ENCODE results near the gene GPATCH2L.

Gene GPATCH2L

GRCh38 chr14:76133103-76133502, 18.6 kb upstream of the GPATCH2L start:
- in situ Hi-C loops (cut with HindIII; ENCODE audit: low pct_ligation_motif_present, low sequenced_read_pairs), result no loop called here
- no peak overlapping the region for H3K27ac ChIP-seq
- H3K36me3 ChIP-seq (replicated peaks), result no peaks in the 10 kb centered on the region
- H3K27me3 ChIP-seq (replicated peaks), result peaks cover 16% of the 10 kb centered on the region
- H3K4me3 ChIP-seq (ENCODE audit: low read depth, low read length), result no peak overlapping the region
- peak; percentile 19 for DNase-seq
- TF ChIP-seq, protein P1, sequence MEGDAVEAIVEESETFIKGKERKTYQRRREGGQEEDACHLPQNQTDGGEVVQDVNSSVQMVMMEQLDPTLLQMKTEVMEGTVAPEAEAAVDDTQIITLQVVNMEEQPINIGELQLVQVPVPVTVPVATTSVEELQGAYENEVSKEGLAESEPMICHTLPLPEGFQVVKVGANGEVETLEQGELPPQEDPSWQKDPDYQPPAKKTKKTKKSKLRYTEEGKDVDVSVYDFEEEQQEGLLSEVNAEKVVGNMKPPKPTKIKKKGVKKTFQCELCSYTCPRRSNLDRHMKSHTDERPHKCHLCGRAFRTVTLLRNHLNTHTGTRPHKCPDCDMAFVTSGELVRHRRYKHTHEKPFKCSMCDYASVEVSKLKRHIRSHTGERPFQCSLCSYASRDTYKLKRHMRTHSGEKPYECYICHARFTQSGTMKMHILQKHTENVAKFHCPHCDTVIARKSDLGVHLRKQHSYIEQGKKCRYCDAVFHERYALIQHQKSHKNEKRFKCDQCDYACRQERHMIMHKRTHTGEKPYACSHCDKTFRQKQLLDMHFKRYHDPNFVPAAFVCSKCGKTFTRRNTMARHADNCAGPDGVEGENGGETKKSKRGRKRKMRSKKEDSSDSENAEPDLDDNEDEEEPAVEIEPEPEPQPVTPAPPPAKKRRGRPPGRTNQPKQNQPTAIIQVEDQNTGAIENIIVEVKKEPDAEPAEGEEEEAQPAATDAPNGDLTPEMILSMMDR (IDR thresholded peaks at IDR 0.05; ENCODE audit: low read depth, low read length, missing control alignments), result no peak

GRCh38 chr14:76134231-76134630, 17.5 kb upstream of the GPATCH2L start:
- H3K27me3 ChIP-seq (replicated peaks), result peaks cover 25% of the 10 kb centered on the region
- in situ Hi-C loops (cut with HindIII; ENCODE audit: low pct_ligation_motif_present, low sequenced_read_pairs), result no loop called here
- H3K27ac ChIP-seq, result no peak overlapping the region

DNA sequence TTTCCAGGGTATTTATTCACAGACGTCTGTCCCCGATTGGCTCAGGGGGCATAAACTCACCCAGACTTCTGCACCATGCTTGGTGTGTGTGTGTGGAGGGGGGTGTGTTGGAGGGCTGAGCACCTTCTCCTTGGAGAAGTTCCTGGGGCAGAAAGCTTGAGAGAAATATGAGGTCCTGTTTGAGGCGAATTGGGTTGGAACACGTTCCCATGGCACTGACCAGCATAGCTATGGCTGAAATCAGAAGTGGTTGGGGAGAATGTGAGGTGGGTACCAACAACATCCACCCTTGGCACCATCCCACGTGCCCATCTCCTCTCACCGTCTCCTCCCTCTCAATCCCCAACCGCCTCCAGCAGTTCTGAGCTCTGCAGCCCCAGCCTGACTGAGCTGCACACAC, 16.0 kb upstream of the GPATCH2L start:
- in situ Hi-C loops (cut with HindIII; ENCODE audit: low pct_ligation_motif_present, low sequenced_read_pairs), result no loop called here
- no peak for DNase-seq
- TF ChIP-seq, protein P1 (IDR thresholded peaks at IDR 0.05; ENCODE audit: low read depth, low read length, missing control alignments), result no peak
- Histone ChIP-seq H3K36me3 (replicated peaks) (no peaks in the 10 kb centered on the region), H3K27me3 (replicated peaks) (peaks cover 39% of the 10 kb centered on the region), H3K27ac (no peak overlapping the region), H3K4me3 (ENCODE audit: low read depth, low read length) (no peak overlapping the region)

More at GRCh38 chr14:76134231-76134630, 17.5 kb upstream of the GPATCH2L start:
- DNase-seq, result no peak
- no peaks in the 10 kb centered on the region for H3K36me3 ChIP-seq (replicated peaks)
- no peak overlapping the region for H3K4me3 ChIP-seq (ENCODE audit: low read depth, low read length)
- TF ChIP-seq, protein P1 (IDR thresholded peaks at IDR 0.05; ENCODE audit: low read depth, low read length, missing control alignments), result no peak

DNA sequence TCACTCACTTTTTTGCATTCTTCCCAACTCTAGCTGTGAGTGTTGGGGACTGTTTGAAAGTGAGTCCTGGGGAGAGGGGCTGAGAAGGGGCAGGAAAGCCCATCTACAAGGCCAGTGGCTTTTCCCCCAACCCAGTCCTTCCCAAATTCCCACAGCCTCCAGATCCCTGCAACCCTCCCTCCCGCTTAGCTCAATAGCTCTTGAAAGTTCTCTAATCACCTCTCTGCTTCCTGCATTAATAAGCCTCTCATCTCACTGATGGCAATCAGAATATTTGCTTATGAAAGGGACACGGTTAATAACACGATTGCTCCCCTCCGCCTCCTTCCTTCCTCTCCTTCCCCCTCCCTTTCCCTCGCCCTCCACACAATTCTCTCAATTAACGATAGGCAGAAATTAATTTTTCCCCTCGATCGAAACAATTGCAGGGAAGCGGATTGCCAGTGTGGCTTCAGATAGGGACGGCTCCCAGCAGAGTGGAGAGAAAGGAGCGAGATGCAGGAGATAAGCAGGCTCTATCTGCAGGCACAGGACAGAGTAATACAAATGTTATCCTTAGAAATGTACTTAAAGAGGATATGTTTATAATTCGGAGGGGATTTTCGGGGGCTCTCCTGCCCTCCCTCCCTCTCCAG, 15.1 kb upstream of the GPATCH2L start:
- Histone ChIP-seq H3K4me3 (ENCODE audit: low read depth, low read length) (no peak overlapping the region), H3K36me3 (replicated peaks) (no peaks in the 10 kb centered on the region), H3K27me3 (replicated peaks) (peaks cover 40% of the 10 kb centered on the region), H3K27ac (no peak overlapping the region)
- in situ Hi-C loops (cut with HindIII; ENCODE audit: low pct_ligation_motif_present, low sequenced_read_pairs), result no loop called here
- TF ChIP-seq, protein P1 (IDR thresholded peaks at IDR 0.05; ENCODE audit: low read depth, low read length, missing control alignments), result no peak
- no peak for DNase-seq

GRCh38 chr14:76138119-76138757, 13.5 kb upstream of the GPATCH2L start:
- Histone ChIP-seq H3K27me3 (replicated peaks) (peaks cover 40% of the 10 kb centered on the region), H3K36me3 (replicated peaks) (no peaks in the 10 kb centered on the region), H3K27ac (no peak overlapping the region), H3K4me3 (ENCODE audit: low read depth, low read length) (peak overlapping the region; percentile 30)
- in situ Hi-C loops (cut with HindIII; ENCODE audit: low pct_ligation_motif_present, low sequenced_read_pairs), result no loop called here
- TF ChIP-seq, protein P1 (IDR thresholded peaks at IDR 0.05; ENCODE audit: low read depth, low read length, missing control alignments), result no peak
- no peak for DNase-seq

Measured in brain microvascular endothelial cell (primary cell).